Erythroblast (primary cell): ENCODE data around the gene C1orf232.

Experiments used
- GATA1 ChIP-seq: IDR thresholded peaks from 2 replicates; pipeline ENCODE4 v1.6.1; 2011; ENCODE audit warnings: low read depth, mild to moderate bottlenecking, control low read depth, low read length, moderate library complexity
- POLR2A ChIP-seq: IDR thresholded peaks from 2 replicates; pipeline ENCODE4 v1.6.1; 2011; ENCODE audit warnings: mild to moderate bottlenecking, low read length

DNA sequence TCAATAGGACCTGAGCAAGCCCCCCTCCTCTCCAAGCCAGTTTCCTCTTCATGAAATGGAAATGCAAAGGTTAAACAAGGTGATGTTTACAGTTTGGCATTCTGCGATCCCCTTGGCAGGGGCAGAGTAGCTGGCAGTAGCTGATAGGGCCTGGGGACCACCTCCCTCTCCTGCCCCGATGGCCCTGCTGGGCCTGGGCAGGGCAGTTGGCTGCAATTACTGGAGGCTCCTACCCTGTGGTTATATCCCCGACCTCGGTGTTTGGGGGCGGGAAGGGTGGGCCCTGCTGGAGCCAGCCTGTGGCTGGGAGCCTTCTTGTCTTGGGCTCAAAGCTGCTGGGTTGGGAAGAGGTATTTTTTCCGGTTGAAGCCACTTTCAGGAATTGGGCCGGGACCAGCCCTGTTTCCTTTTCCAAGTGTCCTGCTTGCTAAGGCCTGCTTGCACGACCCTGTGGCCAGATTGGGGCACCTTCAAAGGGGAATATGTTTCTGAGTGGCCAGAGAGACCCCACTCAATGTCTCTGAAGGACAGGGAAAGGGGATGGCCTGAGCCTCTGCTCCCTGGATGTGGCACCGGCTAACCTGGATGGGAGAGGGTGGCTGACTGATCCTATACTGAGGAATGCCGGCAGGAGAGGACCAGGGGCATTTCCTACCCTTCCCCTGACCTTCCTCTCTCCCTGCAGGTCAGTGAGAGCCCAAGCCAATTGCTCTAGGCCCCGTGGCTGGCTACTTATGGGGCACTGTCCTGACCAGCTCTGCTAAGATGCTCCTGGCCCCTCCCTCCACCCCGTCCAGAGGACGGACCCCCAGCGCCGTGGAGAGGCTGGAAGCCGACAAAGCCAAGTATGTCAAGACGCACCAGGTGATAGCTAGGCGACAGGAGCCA lies 8.0 kb downstream of the C1orf232 start:
- TF ChIP-seq POLR2A (no peak), GATA1 (no peak)
